CD14-positive monocyte (primary cell): ENCODE results near the gene MED13L. TPM values are rescaled to one million over a fixed set of nuclear protein-coding genes. Genes with fewer than 3 reads are reported as not detected.

Experiments used
- DNase-seq, 3 donors: peaks; one replicate each; pipeline ENCODE4 v3.0.0-alpha.2; 2011 to 2022
- H2AFZ ChIP-seq: 2 replicates; pipeline ENCODE4 v1.6.0; 2012; ENCODE audit warnings: mild to moderate bottlenecking, low read depth, low read length, inconsistent platforms; ENCODE audit not compliant: insufficient read depth, poor library complexity, severe bottlenecking
- H3K27ac ChIP-seq, 2 donors: 1 replicate in 1 of 2; 2 replicates in 1 of 2; pipeline ENCODE4 v1.5.1; 2012 to 2013; ENCODE audit warnings: low read length in 2 of 2, control low read depth in 1 of 2, inconsistent platforms in 1 of 2, low read depth in 1 of 2, mild to moderate bottlenecking in 1 of 2
- H3K27me3 ChIP-seq, 2 donors: one replicate each; pipeline versions ENCODE4 v1.6.0 to v1.6.1; 2011 to 2013; ENCODE audit warnings: low read length in 2 of 2; ENCODE audit not compliant: control insufficient read depth in 2 of 2, insufficient read depth in 2 of 2
- H3K36me3 ChIP-seq, 2 donors: replicated peaks in 1 of 2; 1 replicate in 1 of 2; 2 replicates in 1 of 2; pipeline versions ENCODE4 v1.5.1 to v1.6.1; 2012 to 2013; ENCODE audit warnings: low read length in 2 of 2, control low read depth in 1 of 2, inconsistent platforms in 1 of 2, mild to moderate bottlenecking in 1 of 2; ENCODE audit not compliant: insufficient read depth in 2 of 2, control insufficient read depth in 1 of 2
- H3K4me1 ChIP-seq, 2 donors: 1 replicate in 1 of 2; 2 replicates in 1 of 2; pipeline versions ENCODE4 v1.5.1 to v1.6.1; 2012 to 2013; ENCODE audit warnings: low read length in 2 of 2, control low read depth in 1 of 2, inconsistent platforms in 1 of 2, mild to moderate bottlenecking in 1 of 2, moderate library complexity in 1 of 2; ENCODE audit not compliant: insufficient read depth in 2 of 2, control insufficient read depth in 1 of 2
- H3K4me2 ChIP-seq: replicated peaks from 2 replicates; pipeline ENCODE3; 2012; ENCODE audit warnings: low read length, moderate library complexity, mild to moderate bottlenecking; ENCODE audit not compliant: poor library complexity, severe bottlenecking; ENCODE audit errors: extremely low read depth
- H3K4me3 ChIP-seq, 3 experiments: fragments of 200-600 bp in 1 of 3; sonication (generic) in 1 of 3; replicated peaks in 1 of 3; 1 replicate in 2 of 3; 2 replicates in 1 of 3; pipeline ENCODE4 v1.5.1; 2011 to 2013; ENCODE audit warnings: low read length in 3 of 3, mild to moderate bottlenecking in 3 of 3, control low read depth in 2 of 3, low read depth in 2 of 3, inconsistent platforms in 1 of 3, moderate library complexity in 1 of 3
- H3K79me2 ChIP-seq: 2 replicates; pipeline ENCODE4 v1.6.0; 2012; ENCODE audit warnings: mild to moderate bottlenecking, control low read depth, inconsistent platforms, low read length, moderate library complexity; ENCODE audit not compliant: insufficient read depth
- H3K9ac ChIP-seq: 2 replicates; pipeline ENCODE4 v1.6.0; 2017; ENCODE audit warnings: low read length, mild to moderate bottlenecking; ENCODE audit not compliant: insufficient read depth, poor library complexity, severe bottlenecking
- H3K9me3 ChIP-seq, 2 donors: replicated peaks in 1 of 2; 1 replicate in 1 of 2; 2 replicates in 1 of 2; pipeline versions ENCODE4 v1.5.1 to v1.6.1; 2012 to 2013; ENCODE audit warnings: low read length in 2 of 2, control low read depth in 1 of 2; ENCODE audit not compliant: control insufficient read depth in 1 of 2, insufficient read depth in 1 of 2
- H4K20me1 ChIP-seq: 2 replicates; pipeline ENCODE4 v1.6.0; 2012; ENCODE audit warnings: mild to moderate bottlenecking, low read length, control low read depth, moderate library complexity; ENCODE audit not compliant: insufficient read depth
- H3K27ac Mint-ChIP-seq, 7 donors: one replicate each; pipeline ENCODE4 v1.8.0; 2020; ENCODE audit warnings: mild to moderate bottlenecking in 7 of 7, mixed read lengths in 7 of 7, moderate library complexity in 6 of 7, inconsistent platforms in 2 of 7
- H3K27me3 Mint-ChIP-seq, 3 donors: one replicate each; pipeline ENCODE4 v1.8.0; 2021 to 2022; ENCODE audit warnings: low read depth in 3 of 3, mild to moderate bottlenecking in 3 of 3, mixed read lengths in 3 of 3, moderate library complexity in 3 of 3, inconsistent platforms in 1 of 3
- H3K36me3 Mint-ChIP-seq, 2 donors: one replicate each; pipeline ENCODE4 v1.8.0; 2020; ENCODE audit warnings: mixed read lengths in 2 of 2, inconsistent platforms in 1 of 2, mild to moderate bottlenecking in 1 of 2
- H3K4me1 Mint-ChIP-seq: one replicate; pipeline ENCODE4 v1.8.0; 2020; ENCODE audit warnings: mild to moderate bottlenecking, mixed read lengths
- H3K4me3 Mint-ChIP-seq, 2 donors: one replicate each; pipeline ENCODE4 v1.8.0; 2020; ENCODE audit warnings: mild to moderate bottlenecking in 2 of 2, mixed read lengths in 2 of 2, moderate library complexity in 1 of 2
- H3K9me3 Mint-ChIP-seq, 7 donors: one replicate each; pipeline ENCODE4 v1.8.0; 2020 to 2022; ENCODE audit warnings: mixed read lengths in 7 of 7, mild to moderate bottlenecking in 6 of 7, moderate library complexity in 6 of 7, inconsistent platforms in 2 of 7
- CTCF ChIP-seq: fragments of 200-600 bp; IDR thresholded peaks from one replicate; pipeline ENCODE4 v1.8.0; 2022; ENCODE audit warnings: antibody characterized with exemption, mild to moderate bottlenecking
- WGBS: methylation state at CpG from one replicate; pipeline ENCODE4 v1.1.5; 2013; ENCODE audit warnings: missing lambda C conversion rate; ENCODE audit not compliant: insufficient coverage; 5-methylcytosine and 5-hydroxymethylcytosine counted together
- intact Hi-C, 2 donors: fragments of 100-400 bp; cut with micrococcal nuclease; formaldehyde crosslinking; loops; one replicate each; pipeline versions ENCODE4 v1.15.0 to v1.15.1; 2023
- polyA plus RNA-seq, 3 donors: library from polyadenylated mRNA; depleted of rRNA in 1 of 3; unstranded in 2 of 3; stranded (reverse) in 1 of 3; fragments of 300-500 nt in 2 of 3; fragments of >200 nt in 1 of 3; fragmentation: Illumina TruSeq in 2 of 3; gene quantifications; 1 replicate in 2 of 3; 2 replicates in 1 of 3; pipeline ENCODE4 v1.2.3, GENCODE V29; 2012 to 2021

Gene MED13L
- polyA plus RNA-seq, 3 donors = 4.4 to 42.0 (median 7.5) TPM

DNA sequence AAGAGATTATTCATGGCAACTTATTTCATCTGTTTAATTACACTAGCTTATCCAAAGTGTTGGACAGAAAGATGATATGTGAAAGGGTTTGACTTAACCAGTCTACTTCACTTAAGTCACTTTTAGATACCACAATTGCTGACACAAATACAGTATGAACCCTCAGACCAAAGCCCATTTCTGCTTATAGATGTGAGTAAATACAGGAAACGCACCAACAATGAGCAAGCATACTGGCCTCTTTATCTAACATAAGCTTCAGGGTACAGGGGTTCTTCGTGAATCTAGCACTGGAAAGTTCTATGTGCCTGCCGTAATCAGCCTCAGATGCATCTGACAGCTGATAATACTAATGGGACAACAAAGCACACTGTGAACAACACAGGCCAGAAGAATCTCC lies 209.6 kb downstream of the MED13L start:
- peaks cover 0 to 2% (median 0%) of the 10 kb centered on the region in 3 donors for H3K27me3 Mint-ChIP-seq
- H3K4me1 Mint-ChIP-seq = peaks cover 33% of the 10 kb centered on the region
- WGBS = 80% methylated on average over 2 of the region's 3 CpGs
- no peak overlapping the region for H3K4me3 ChIP-seq
- H3K27ac Mint-ChIP-seq = peak overlapping the region in 1 of 7 donors; percentile 39
- no peak for TF ChIP-seq CTCF
- peak overlapping the region in 1 of 2 donors; percentile 45 for H3K27ac ChIP-seq
- H3K27me3 ChIP-seq = no peaks in the 10 kb centered on the region
- H3K36me3 ChIP-seq = no peaks in the 10 kb centered on the region
- H3K4me3 Mint-ChIP-seq = no peak overlapping the region
- H3K79me2 ChIP-seq = peaks cover 100% of the 10 kb centered on the region
- H2AFZ ChIP-seq = no peak overlapping the region
- peaks cover 99% of the 10 kb centered on the region for H4K20me1 ChIP-seq
- H3K9me3 Mint-ChIP-seq = no peaks in the 10 kb centered on the region
- DNase-seq = peak in 1 of 3 donors; percentile 11
- H3K36me3 Mint-ChIP-seq = peaks cover 0 to 5% of the 10 kb centered on the region in 2 donors
- no peak overlapping the region for H3K4me2 ChIP-seq
- no peak overlapping the region for H3K9ac ChIP-seq
- H3K9me3 ChIP-seq = no peaks in the 10 kb centered on the region
- intact Hi-C loops = loop anchor here in 1 of 2 donors (10.0 kb wide), 1 partner anchor 167 kb away; no protein-coding TSS in a partner anchor
- peaks cover 15 to 19% of the 10 kb centered on the region in 2 donors for H3K4me1 ChIP-seq

DNA sequence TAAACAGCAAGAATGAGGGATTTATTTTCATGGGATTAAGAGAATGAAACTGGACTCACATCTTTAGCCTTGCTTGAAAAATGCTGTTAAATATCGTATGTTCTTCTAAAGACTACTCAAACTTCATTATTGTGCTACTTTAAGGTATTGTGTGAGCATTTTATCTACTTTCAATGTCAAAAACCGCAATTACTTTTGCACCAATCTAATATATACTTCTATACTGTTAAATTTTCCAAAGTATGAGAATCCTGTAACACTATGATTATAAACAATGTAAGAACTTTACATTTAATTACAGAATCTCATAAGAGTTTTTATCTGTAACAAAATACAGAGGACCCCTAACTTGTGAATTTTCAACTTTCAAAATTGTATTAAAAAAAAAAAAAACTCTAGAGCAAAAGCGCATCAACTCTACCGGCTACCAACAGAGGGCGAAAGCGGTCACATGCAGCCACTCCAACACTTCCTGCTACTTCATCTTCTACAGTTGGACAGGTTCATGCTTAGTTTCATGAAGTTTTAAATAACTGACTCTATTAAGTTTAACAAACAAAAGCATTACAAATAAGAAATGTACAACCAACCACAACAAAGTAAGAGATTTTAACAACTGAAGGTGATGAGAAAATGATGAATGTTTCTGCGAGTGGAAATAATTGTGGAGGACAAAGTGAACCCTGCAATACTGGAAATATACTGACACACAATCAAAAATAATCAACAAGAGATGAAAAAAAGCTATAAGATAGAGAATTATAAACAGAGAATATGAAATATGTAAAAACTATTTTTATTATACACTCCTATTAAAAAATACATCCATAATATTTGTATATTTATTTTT lies 210.9 kb downstream of the MED13L start:
- Histone ChIP-seq H3K27ac (peak overlapping the region in 1 of 2 donors; percentile 12), H3K36me3 (no peaks in the 10 kb centered on the region), H4K20me1 (peaks cover 99% of the 10 kb centered on the region), H3K27me3 (no peaks in the 10 kb centered on the region), H3K4me1 (peaks cover 5 to 18% of the 10 kb centered on the region in 2 donors), H3K4me3 (no peak overlapping the region), H3K9me3 (no peaks in the 10 kb centered on the region), H3K79me2 (peaks cover 100% of the 10 kb centered on the region), H3K4me2 (no peak overlapping the region), H2AFZ (no peak overlapping the region), H3K9ac (no peak overlapping the region)
- Mint-ChIP-seq H3K9me3 (no peaks in the 10 kb centered on the region), H3K4me3 (no peak overlapping the region), H3K4me1 (peaks cover 28% of the 10 kb centered on the region), H3K36me3 (peaks cover 0 to 6% of the 10 kb centered on the region in 2 donors), H3K27ac (peak overlapping the region in 2 of 7 donors; percentile 8 to 58), H3K27me3 (peaks cover 0 to 2% (median 0%) of the 10 kb centered on the region in 3 donors)
- peak; percentile 92 for TF ChIP-seq CTCF
- intact Hi-C loops = loop anchor here in 1 of 2 donors (10.0 kb wide), 1 partner anchor 168 kb away; no protein-coding TSS in a partner anchor
- WGBS = no CpG with 5 or more reads among the region's 7 CpGs
- DNase-seq = peak; percentile 40 to 61 (median 58)
